Kidney capillary endothelial cell (primary cell): ENCODE measurements around the gene B3GNT5.

Source experiments
- DNase-seq: peaks from one replicate; pipeline ENCODE4 v3.0.0-alpha.2; 2018; ENCODE audit warnings: low spot score

Gene B3GNT5

DNA sequence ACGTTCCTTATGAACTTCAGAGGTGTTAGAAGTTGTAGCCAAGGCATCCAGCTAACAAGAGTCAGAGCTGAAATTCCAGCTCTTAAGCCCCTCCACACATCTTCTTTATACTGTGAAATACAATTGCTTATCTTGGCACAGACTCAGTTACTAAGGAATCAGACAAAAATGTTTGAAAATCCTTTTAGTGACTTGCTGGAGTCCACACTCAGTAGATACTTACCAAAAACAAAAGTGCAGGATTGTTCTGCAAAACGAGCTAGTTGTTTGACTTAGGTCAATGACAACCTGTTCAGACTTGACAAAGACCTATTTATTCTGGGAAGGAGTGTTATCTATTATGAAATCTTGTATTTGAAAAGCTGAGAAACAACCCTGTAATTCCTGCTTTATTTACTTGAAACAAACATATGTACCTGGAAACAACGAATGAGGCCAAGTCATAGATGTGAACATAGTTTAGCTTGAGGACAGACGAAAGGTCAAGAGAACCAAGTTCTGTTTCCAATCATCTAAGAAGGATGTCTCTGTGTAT is 38.5 kb downstream of the B3GNT5 start:
- DNase-seq: no peak

DNA sequence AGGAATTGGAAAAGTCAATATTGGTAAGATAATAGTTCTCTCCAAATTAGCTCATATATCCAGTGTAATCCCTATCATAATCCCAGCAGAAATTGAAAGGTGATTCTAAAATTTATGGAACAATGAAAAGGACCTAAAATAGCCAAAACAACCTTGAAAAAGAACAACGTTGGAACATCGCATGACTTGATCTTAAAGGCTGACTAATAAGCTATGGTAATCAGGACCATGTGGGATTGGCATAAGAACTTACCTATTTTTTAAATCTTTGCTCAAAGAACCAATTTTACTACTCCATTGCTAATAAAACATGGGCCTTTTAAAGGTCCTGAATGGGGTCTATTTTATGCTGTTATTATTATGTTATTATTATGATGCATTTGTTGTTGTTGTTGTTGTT is 40.9 kb downstream of the B3GNT5 start:
- DNase-seq: no peak

DNA sequence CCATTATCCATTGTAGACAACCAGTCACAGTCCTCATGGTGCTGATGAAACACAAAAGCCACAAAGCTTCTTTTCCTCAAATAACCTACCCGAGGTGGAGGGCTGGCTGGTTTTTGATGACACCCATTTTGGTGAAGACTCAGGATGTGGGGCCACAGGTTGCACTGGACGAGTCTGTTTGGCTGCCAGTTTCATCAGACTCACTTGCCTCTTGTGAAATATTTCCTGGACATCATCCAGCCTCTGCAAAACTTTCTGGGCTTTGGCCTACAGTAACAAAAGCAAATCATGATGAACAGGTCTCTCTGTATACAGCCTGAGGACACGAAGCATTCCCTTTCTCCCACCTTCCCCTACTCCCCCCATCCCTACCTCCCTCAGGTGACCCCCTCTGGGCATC is 42.2 kb downstream of the B3GNT5 start:
- DNase-seq: no peak

DNA sequence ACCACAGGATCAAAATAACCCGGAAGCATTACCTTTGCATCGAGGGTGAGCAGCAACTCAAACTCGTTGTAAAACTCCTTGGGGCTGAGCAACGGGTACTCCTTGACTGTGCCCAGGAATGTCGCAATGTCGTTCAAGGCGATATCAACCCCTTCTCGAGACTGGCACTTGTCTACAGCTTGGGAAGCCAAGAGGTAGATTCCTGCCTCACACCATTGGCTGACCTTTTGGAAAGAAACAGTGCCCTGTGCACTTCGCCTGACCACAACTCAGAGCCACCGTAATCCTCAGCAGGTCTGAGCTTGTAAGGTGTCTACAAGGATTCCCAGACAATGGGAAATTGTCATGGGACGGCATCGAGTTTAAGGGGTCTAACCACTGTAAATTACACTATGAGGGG is 43.9 kb downstream of the B3GNT5 start:
- DNase-seq: no peak

DNA sequence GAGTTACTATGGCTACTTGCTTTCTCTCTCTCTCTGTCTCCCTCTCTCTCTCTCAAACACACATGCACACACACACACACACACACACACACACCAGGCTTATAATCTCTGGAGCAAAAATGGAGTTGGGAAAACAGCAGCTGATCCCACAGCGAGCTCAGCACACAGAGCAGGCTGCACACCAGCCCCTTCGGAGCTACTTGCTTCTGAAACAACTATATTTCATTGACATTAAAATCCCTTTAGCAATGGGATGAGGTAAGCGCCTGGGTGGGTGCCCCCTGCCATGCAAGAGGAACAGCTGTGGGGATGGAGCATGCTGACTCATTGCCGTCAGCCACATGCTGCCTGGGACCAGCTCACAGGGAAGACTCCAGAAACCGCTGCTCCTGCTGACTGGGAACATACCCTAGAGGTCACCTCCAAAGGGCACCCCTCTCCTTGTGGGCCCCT is 45.7 kb downstream of the B3GNT5 start:
- DNase-seq: no peak

DNA sequence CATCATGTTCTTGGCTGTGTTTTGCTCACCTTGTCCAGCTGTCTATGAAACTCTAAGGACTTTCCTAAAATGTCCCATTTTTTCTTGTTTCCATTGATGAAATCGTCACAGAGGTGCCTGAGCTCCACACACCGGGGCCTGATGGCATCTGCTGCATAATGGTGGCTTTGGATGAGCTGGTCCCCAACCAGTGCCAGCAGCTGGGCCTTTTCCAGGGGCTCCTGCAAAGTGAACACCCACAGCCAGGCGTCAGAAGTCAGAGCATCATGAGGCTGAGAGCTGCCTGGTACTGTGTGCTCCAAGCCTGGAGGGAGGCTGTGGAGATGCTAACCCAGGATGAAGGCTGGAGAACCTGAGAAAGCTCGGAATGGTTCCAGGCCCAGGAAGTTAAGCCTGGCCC is 46.9 kb downstream of the B3GNT5 start:
- DNase-seq: no peak

DNA sequence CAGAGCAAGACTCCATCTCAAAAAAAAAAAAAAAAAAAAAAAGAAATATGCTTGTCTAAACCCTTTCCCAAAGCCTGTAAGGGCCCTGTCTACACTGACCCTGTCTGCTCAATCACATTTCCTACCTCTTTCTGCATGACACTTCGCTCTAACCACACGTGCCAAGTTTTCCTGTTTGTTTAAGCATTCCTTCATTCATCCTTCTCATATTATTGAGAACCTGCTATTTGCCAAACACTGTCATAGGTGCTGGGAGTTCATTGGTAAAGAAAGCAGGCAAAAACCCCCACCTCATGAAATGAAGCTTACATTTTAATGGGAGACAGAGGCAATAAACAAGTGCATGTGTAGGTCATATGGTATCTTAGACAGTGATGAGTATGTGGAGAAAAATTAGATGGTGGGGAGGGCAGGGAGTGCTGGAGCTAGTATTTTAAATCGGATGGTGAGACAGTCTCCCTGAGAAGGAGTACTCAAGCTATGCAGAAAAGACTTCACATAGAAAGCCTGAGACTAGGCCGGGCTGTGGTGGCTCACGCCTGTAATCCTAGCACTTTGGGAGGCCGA is 48.0 kb downstream of the B3GNT5 start:
- DNase-seq: no peak

DNA sequence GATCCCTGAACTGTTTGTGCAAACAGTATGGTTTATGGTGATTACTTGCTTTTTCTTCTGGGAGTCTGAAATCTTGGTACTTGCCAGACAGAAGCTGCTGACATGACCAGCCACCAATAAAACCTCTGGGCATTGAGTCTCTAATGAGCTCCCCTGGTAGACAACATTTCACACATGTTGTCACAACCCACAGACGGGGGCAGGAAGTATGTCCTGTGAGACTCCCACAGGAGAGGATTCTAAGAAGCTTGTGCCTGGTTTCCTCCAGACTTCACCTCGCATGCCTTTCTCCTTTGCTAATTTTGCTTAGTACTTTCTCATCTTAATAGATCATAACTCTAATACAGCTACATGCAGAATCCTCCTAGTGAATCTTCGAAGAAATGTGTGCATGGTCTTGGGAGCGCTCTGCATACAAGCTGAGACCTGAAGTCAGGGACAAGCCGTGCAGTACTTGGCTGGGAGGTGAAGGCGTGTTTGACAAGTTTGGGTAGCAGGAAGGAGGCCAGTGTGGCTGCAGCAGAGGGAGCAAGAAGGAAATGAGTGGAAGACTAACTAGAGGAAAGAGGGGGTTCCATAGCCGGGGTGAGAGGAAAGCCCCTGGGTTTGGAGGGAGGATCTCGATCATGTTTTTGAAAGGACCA is 49.0 kb downstream of the B3GNT5 start:
- DNase-seq: peak; percentile 40

DNA sequence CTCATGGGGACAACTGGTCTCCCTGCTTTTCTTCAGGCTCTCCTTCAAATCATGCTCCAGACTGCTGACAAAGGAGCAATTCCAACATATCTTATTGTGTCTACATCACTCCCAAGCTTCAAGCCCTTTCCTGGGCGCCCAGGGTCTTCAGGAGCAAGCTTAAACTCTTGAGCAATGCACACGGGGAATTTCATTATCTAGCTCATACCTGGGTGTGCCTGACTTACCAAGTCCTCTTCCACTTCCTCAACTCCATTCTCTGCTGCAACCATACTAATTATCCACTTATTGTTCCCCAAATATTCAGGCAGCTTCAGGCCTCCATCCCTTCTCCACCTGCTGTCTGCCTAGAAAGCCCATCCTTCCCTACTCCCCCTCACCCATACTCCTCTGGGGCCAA is 50.6 kb downstream of the B3GNT5 start:
- DNase-seq: no peak

DNA sequence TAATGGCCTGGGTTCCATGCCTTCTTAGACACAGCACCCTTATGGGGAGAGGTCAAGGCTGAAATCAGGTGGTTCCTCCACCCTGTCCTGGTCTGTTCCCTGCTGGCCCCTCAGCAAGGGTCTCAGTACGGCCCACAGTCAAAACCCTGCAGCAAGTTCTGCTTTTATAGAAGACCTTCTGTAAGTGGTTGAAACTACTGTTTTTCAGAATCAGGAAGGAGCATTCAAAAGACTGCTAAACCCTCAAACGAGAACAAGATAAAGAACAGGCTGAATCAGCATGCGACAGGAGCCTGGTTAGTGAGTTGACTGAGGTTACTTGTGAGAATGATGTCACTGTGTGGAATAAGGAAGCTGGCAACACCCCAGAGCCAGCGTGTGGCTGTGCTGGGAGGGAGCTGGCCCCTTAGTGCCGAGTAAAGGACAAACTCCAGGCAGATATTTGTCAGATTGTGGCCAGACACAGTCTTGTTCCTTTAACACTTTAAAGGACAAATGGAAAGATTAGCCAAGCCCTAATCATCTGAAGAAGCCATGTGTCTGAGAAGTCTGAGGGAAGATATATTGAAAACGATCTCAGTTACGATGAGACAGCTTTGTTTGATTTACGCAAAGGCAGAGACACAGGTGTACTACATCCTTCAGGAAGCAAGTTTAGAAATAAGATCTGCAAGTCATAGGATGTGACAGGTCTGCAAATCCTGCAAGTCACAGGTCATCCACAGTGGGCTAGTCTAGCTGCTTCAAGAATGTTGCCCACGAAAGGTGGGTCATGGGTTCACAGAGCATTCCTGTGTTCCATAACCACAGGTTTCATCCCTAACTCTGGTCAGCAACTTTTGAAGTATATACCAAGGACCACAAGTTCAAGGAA is 54.0 kb downstream of the B3GNT5 start:
- no peak for DNase-seq

DNA sequence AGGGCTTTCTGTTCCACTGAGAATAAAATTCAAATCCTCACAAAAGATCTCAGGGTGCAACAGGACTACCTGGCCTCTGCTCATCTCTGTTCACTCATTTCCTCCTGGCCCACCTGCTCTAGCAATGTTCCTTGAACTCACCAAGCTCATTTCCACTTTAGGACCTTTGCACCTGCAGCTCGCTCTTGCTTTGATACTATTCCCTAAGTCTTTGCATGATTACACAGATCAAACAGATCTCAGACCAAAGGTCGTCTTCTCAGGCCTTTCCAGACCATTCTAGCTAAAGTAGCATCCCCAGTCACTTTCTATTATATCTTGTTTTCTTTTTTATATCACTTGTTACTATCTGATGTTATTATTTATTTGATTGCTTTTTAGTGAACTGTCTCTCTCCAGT is 54.7 kb downstream of the B3GNT5 start:
- no peak for DNase-seq

DNA sequence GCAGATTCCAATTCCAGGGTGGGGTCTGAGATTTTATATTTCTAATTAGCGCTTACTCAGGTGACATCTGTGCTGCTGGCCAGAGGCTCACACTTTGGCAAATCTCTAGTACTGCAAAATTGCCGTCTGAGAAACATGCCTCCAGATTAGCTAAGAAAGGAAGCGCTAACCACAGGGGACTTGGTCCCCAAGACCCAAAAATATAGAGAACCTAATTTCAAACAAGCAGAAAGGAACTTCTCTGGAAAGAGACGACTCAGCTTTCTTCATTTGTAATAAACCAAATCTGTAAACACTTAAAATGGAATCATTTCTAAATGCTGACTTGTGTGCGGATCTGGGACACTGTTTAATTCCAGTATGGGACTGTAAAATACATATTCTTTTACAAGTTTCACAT is 55.7 kb downstream of the B3GNT5 start:
- no peak for DNase-seq

DNA sequence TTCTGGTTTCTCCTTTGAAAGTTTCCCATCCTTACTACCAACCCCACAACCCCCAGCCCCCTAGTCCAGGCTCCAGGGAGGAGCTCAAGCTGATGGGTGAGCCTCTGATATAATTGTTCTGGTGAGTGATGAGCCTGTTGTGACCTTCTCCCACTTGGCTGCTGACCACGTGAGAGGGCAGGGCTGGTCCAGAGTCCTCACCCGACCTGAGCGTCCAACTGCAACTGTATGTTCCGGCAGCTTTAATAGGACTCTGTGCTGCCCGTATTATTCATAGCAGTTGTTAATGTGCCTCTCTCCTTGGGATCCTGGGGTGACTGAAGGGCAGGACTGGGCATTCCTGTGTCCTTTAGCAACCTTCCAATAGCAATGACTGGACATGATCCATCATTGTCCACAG is 56.2 kb downstream of the B3GNT5 start:
- DNase-seq: no peak

DNA sequence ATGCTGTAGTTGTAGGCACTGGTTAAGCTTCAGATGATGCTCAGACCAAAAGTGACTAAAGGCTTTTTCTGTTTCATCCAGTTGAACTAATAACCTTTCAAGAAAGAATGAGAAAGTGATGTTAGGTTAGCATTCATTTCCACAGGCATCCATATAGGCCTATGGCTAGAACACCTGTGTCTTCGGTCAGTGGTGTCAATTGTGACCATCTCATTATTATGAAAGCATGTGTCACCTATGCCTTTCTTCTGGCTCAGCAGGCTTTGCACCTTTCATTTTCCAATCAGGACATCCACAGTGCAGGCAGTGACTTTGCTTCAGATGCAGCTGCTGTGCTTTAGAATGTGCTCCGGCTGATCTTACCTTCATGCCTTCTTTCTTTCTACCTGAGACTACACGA is 57.9 kb downstream of the B3GNT5 start:
- DNase-seq: no peak

DNA sequence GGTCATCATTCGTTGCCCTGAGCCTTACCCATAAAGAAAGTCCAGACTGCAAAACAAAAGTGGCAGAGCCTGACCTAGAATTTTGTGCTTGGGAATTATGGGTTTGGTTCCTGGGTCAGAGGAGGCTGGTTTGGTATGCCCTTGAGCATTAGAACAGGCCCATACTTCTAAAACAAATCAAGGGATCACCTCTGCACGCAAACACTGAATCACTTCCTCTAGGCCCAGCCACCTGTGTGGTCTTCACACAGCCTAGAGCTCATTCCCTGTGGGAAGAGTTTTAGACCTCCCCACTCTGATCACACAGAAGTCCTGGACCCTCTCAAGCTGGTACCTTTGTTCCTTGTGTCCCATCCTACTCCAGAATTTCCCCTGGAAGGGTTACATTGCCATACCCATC is 59.4 kb downstream of the B3GNT5 start:
- no peak for DNase-seq

DNA sequence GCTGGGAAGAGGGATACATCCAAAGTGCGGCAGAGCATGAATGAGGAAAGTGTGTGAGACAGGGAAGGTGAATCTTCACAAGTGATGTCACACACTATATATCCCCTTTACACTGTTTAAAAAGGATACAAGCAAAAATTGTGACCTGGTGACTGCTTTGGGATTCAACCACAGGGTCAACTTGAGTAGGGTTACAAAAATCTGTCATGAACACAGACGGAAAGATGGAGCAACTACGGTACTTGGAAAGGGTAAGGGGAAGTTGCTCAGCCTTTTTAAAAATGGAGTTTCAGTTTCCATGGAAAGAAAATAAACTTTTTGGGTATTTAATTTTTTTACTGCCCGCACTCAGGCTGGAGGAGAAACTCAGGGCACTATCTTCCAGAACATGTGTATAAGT is 60.3 kb downstream of the B3GNT5 start:
- no peak for DNase-seq

DNA sequence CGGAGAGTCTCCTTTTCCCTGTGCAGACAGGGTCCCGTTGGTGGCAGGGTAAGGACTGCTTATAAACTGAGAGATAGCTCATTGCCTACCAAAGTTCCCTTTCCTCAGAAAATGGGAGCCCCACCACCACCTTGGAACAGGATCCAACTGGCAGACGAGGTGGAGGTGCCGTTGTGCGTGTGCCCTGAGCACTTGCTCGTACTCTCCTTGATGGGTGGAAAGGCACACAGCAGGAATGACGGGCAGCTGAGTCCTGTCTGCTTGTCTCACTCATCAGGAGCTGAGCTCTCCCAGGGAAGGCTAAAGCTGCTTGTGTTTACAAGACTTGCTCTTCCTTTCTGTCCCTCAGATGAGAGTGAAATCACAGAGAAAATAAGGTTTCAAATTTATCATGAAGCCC is 60.7 kb downstream of the B3GNT5 start:
- no peak for DNase-seq

DNA sequence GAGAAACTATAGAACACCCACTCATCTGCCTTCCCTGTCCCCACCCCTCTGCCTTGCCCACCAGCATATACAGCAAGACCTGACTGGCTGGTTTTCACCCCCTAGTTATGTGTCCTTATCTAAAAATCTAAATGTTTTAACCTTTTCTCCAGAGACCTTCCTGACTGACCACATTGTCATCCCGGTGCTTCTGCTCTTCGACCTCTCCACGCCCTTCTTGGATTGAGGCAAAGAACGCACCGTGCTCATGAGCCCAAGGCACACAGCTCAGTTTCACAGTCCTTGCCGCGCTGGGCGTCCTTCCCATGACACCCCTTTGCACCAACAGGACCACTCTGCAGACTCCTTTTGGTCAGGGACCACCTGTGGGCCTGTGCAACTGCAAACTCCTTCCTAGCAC is 62.7 kb downstream of the B3GNT5 start:
- DNase-seq: no peak

DNA sequence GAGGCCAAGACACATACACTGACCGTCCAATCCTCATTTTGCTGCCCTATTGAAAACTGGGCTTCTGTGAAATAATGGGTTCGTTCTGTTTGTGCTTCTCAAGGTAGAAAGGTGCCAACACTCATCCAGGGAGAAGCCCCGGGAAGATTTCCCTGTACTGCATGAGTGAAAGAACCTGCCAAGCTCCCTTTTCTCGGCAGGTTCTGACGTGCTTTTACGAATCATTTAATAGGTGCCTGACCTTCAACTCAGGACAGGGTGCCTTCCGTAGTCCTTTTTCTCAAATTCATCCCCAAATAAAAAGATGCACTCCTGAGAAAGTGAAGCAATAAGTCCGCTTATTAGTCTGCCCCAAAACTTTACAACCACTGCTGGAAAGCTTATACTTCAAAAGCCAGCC is 64.2 kb downstream of the B3GNT5 start:
- no peak for DNase-seq

DNA sequence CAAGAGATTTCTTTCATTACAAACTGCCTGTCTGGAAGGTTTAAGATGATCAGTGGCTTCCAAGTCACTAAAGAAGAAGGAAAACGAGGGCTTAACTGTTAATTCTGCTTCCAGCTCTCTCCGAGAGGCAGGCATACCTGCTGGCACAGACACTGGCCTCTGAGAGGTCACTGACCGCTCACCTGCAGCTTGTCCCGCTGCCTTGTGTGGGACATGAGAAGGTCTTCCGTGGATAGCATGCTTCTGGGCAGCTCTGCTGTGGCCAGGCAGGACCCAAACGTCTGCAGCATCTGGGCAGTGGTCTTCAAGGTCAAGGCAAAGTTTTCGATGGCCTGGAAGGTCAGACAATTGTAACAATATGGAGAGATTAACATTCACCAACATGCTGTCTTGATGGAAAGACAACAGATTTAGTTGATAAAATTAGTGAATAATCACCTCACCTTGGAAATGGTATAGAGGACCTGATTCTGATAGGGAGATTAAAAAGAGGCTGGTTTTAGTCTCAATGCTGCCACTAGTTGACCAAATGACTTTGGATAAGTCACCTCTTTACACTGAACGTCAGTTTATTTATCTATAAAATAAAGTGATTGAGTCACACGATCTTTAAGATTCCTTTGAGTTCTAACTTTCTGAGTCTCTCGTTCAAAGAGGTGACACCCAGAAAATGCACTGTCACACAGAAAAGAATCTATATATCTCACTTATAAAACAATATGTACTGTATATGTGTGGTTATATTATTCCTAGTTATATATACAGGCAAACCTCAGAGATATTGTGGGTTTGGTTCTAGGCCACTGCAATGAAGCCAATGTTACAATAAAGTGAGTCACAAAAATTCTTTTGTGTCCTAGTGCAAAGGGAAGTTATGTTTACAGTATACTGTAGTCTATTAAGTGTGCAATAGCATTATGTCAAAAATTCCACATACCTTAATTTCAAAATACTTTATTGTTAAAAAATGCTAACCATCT is 65.1 kb downstream of the B3GNT5 start:
- DNase-seq: no peak

DNA sequence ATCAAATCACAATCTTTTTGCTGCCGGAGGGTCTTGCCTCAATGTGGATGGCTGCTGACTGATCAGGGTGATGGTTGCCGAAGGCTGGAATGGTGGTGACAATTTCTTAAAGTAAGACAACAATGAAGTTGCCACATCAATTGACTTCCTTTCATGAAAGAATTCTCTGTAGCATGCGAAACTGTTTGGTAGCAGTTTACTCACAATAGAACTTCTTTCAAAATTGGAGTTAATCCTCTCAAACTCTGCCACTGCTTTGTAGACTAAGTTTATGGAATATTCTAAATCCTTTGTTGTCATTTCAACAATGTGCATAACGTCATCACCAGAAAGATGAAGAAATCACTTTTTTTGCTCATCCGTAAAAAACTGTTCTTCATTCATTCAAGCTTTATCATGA is 65.8 kb downstream of the B3GNT5 start:
- DNase-seq: no peak

DNA sequence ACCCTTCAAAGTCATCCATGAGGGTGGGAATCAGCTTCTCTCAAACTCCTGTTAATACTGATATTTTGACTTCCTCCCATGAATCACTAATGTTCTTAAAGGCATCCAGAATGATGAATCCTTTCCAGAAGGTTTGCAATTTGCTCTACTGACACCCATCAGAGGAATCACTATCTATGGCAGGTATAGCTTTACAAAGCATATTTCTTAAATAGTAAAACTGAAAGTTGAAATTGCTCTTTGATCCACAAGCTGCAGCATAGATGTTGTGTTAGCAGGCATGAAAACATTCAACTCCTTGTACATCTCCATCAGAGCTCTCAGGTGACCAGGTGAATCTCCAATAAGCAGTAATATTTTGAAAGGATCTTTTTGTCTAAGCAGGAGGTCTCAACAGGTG is 66.3 kb downstream of the B3GNT5 start:
- no peak for DNase-seq
